Hepatocyte (in vitro differentiated cells): ENCODE data around the gene WDR91. TPM values are rescaled to one million over a fixed set of nuclear protein-coding genes. Genes with fewer than 3 reads are reported as not detected.
"Not testable (repeated sequence)": the region's sequence is repeated elsewhere in the genome, so short reads cannot be mapped to it uniquely, and the experiment has no call there.

Source experiments
- DNase-seq: peaks from one replicate; pipeline ENCODE4 v3.0.0-alpha.2; 2016; ENCODE audit warnings: low spot score
- H2AFZ ChIP-seq: fragments of 200-600 bp; sonication (generic); 2 replicates; pipeline ENCODE4 v1.6.0; 2016; ENCODE audit warnings: antibody characterized with exemption, mild to moderate bottlenecking
- H3K27ac ChIP-seq: fragments of 200-600 bp; sonication (generic); 2 replicates; pipeline ENCODE4 v1.5.1; 2016; ENCODE audit warnings: mild to moderate bottlenecking
- H3K27me3 ChIP-seq: fragments of 200-600 bp; sonication (generic); 2 replicates; pipeline ENCODE4 v1.6.1; 2016
- H3K36me3 ChIP-seq: fragments of 200-600 bp; sonication (generic); replicated peaks from 2 replicates; pipeline ENCODE4 v1.5.1; 2016; ENCODE audit warnings: low read depth; ENCODE audit not compliant: insufficient read depth
- H3K4me1 ChIP-seq: fragments of 200-600 bp; sonication (generic); 2 replicates; pipeline ENCODE4 v1.5.1; 2016; ENCODE audit warnings: mild to moderate bottlenecking, moderate library complexity; ENCODE audit not compliant: insufficient read depth
- H3K4me2 ChIP-seq: fragments of 200-600 bp; sonication (generic); 2 replicates; pipeline ENCODE4 v1.6.0; 2016
- H3K4me3 ChIP-seq: fragments of 200-600 bp; sonication (generic); 2 replicates; pipeline ENCODE4 v1.5.1; 2016; ENCODE audit warnings: mild to moderate bottlenecking
- H3K79me2 ChIP-seq: fragments of 200-600 bp; sonication (generic); 2 replicates; pipeline ENCODE4 v1.6.0; 2017; ENCODE audit warnings: mild to moderate bottlenecking
- H3K9me2 ChIP-seq: fragments of 200-600 bp; sonication (generic); replicated peaks from 2 replicates; pipeline ENCODE4 v1.6.0; 2017; ENCODE audit warnings: mild to moderate bottlenecking; ENCODE audit not compliant: insufficient read depth
- H3K9me3 ChIP-seq: fragments of 200-600 bp; sonication (generic); 2 replicates; pipeline ENCODE4 v1.5.1; 2016; ENCODE audit warnings: low read depth, mild to moderate bottlenecking
- H4K20me1 ChIP-seq: fragments of 200-600 bp; sonication (generic); 2 replicates; pipeline ENCODE4 v1.6.0; 2016; ENCODE audit warnings: mild to moderate bottlenecking; ENCODE audit not compliant: insufficient read depth, poor library complexity, severe bottlenecking
- EZH2 ChIP-seq: fragments of 200-600 bp; sonication (generic); IDR thresholded peaks from 2 replicates; pipeline ENCODE4 v1.6.1; 2016; ENCODE audit warnings: antibody characterized with exemption, mild to moderate bottlenecking, borderline replicate concordance
- EZH2phosphoT487 ChIP-seq: fragments of 200-600 bp; sonication (generic); IDR thresholded peaks from one replicate; pipeline ENCODE4 v1.6.1; 2018; ENCODE audit warnings: antibody characterized with exemption, mild to moderate bottlenecking, low read depth, moderate library complexity; ENCODE audit not compliant: unreplicated experiment, severe bottlenecking
- WGBS: methylation state at CpG from one replicate; pipeline ENCODE4 v1.1.6; 2016; ENCODE audit warnings: low lambda C conversion rate; ENCODE audit errors: missing lambda C conversion rate; 5-methylcytosine and 5-hydroxymethylcytosine counted together
- polyA plus RNA-seq: library from polyadenylated mRNA; unstranded; fragments of >200 nt; fragmentation: Nextera tagmentation; extraction: Ambion mirVana; gene quantifications from 2 replicates; pipeline ENCODE4 v1.2.1, GENCODE V29; 2016
- total RNA-seq: library from RNA; depleted of rRNA; stranded (reverse); fragments of >200 nt; gene quantifications from 2 replicates; pipeline ENCODE4 v1.2.3, GENCODE V29; 2014
- TF ChIP-seq, protein P1 (sequence below): fragments of 200-600 bp; sonication (generic); IDR thresholded peaks from 2 replicates; pipeline ENCODE4 v1.5.1; 2016; ENCODE audit warnings: antibody characterized with exemption, mild to moderate bottlenecking; ENCODE audit not compliant: poor library complexity

Gene WDR91
- total and polyA plus RNA-seq, 2 experiments from 2014 or later = 8.0 to 8.2 TPM

DNA sequence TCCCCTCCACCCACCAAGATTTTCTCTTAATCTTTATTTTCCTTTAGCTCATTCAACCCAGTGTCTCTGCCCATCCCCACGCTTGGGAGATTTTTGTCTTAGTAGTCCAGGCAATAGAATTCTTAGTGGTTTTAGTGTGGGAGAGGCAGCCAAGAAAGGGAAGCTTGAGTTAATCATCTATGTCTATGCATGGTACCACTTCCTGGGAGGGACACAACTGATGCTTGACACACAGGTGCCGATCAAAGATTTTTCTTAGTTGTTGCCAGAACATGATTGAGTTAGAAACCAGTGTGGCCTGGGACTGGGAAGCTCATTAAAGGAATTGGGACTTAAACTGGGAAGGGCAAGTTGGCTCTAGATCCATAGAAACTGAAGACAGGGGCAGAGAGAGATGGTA, 25.4 kb upstream of the WDR91 start:
- Histone ChIP-seq H3K4me3 (no peak overlapping the region), H2AFZ (no peak overlapping the region), H4K20me1 (no peaks in the 10 kb centered on the region), H3K4me1 (no peaks in the 10 kb centered on the region), H3K27ac (no peak overlapping the region), H3K27me3 (no peaks in the 10 kb centered on the region), H3K4me2 (no peak overlapping the region), H3K79me2 (no peaks in the 10 kb centered on the region), H3K36me3 (no peaks in the 10 kb centered on the region), H3K9me3 (no peaks in the 10 kb centered on the region), H3K9me2 (no peaks in the 10 kb centered on the region)
- TF ChIP-seq, protein P1, sequence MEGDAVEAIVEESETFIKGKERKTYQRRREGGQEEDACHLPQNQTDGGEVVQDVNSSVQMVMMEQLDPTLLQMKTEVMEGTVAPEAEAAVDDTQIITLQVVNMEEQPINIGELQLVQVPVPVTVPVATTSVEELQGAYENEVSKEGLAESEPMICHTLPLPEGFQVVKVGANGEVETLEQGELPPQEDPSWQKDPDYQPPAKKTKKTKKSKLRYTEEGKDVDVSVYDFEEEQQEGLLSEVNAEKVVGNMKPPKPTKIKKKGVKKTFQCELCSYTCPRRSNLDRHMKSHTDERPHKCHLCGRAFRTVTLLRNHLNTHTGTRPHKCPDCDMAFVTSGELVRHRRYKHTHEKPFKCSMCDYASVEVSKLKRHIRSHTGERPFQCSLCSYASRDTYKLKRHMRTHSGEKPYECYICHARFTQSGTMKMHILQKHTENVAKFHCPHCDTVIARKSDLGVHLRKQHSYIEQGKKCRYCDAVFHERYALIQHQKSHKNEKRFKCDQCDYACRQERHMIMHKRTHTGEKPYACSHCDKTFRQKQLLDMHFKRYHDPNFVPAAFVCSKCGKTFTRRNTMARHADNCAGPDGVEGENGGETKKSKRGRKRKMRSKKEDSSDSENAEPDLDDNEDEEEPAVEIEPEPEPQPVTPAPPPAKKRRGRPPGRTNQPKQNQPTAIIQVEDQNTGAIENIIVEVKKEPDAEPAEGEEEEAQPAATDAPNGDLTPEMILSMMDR = no peak
- TF ChIP-seq EZH2phosphoT487 = no peak
- no peak for TF ChIP-seq EZH2
- WGBS = 94% methylated on average over 2 of the region's 2 CpGs
- no peak for DNase-seq

DNA sequence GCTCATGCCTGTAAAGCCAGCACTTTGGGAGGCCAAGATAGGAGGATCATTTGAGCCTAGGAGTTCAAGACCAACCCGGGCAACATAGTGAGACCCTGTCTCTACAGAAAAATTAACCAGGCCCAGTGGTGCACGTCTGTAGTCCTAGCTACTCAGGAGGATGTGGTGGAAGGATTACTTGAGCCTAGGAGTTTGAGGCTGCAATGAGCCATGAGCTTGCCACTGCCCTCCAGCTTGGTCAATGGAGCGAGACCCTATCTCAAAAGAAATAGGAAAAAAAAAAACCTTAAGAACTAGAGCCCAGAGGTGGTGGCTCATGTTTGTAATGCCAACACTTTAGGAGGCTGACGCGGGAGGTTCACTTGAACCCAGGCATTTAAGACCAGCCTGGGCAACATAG, 24.5 kb upstream of the WDR91 start:
- no peaks in the 10 kb centered on the region for H3K79me2 ChIP-seq
- no peak overlapping the region for H3K4me2 ChIP-seq
- no peak for DNase-seq
- H2AFZ ChIP-seq = no peak overlapping the region
- H3K27ac ChIP-seq = no peak overlapping the region
- H4K20me1 ChIP-seq = no peaks in the 10 kb centered on the region
- H3K4me3 ChIP-seq = no peak overlapping the region
- TF ChIP-seq EZH2 (no peak), EZH2phosphoT487 (no peak)
- TF ChIP-seq, protein P1 = no peak
- H3K4me1 ChIP-seq = no peaks in the 10 kb centered on the region
- H3K9me2 ChIP-seq = no peaks in the 10 kb centered on the region
- H3K9me3 ChIP-seq = no peaks in the 10 kb centered on the region
- 93% methylated on average over 5 of the region's 5 CpGs for WGBS
- H3K36me3 ChIP-seq = no peaks in the 10 kb centered on the region
- no peaks in the 10 kb centered on the region for H3K27me3 ChIP-seq

DNA sequence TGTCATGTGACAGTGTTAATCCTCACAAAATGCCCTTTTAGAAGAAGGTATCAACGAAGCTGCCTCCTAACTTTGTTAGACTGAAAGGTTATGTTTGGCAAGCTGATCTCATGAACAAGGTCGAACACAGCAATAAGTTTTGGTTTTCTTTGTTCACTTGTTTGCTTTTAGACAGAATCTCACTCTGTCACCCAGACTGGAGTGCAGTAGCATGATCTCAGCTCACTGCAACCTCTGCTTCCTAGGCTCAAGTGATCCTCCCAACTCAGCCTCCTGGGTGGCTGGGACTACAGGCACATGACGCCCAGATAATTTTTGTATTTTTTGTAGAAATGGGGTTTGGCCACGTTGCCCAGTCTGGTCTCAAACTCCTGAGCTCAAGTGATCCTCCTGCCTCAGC, 23.4 kb upstream of the WDR91 start:
- TF ChIP-seq EZH2 (no peak), EZH2phosphoT487 (no peak)
- TF ChIP-seq, protein P1 = no peak
- H3K4me3 ChIP-seq = no peak overlapping the region
- H3K79me2 ChIP-seq = no peaks in the 10 kb centered on the region
- no peaks in the 10 kb centered on the region for H3K27me3 ChIP-seq
- H3K36me3 ChIP-seq = no peaks in the 10 kb centered on the region
- H3K27ac ChIP-seq = no peak overlapping the region
- DNase-seq = no peak
- H3K9me2 ChIP-seq = no peaks in the 10 kb centered on the region
- no peaks in the 10 kb centered on the region for H3K4me1 ChIP-seq
- H4K20me1 ChIP-seq = no peaks in the 10 kb centered on the region
- WGBS = 62% methylated on average over 4 of the region's 4 CpGs
- H2AFZ ChIP-seq = no peak overlapping the region
- H3K4me2 ChIP-seq = no peak overlapping the region
- H3K9me3 ChIP-seq = no peaks in the 10 kb centered on the region

DNA sequence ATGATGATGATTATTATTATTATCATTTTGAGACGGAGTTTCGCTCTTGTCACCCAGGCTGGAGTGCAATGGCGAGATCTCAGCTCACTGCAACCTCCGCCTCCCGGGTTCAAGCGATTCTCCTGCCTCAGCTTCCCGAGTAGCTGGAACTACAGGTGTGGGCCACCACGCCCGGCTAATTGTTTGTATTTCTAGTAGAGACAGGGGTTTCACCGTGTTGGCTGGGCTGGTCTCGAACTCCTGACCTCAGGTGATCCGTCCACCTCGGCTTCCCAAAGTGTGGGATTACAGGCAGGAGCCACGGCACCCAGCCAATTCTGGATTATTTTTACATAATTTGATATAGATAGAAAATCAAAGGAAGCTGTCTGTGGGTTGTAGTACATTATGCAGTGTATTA, 22.8 kb upstream of the WDR91 start:
- not testable (repeated sequence) for DNase-seq, H2AFZ ChIP-seq, H3K79me2 ChIP-seq, H3K4me3 ChIP-seq, H4K20me1 ChIP-seq, H3K36me3 ChIP-seq, H3K27ac ChIP-seq, H3K4me2 ChIP-seq, H3K27me3 ChIP-seq, H3K4me1 ChIP-seq, H3K9me3 ChIP-seq, H3K9me2 ChIP-seq
- WGBS = 93% methylated on average over 14 of the region's 14 CpGs
